Measurements from ENCODE around the gene PAM16.
A peak's percentile ranks its signal among the peaks of the same experiment; 100 is the strongest.

DNA sequence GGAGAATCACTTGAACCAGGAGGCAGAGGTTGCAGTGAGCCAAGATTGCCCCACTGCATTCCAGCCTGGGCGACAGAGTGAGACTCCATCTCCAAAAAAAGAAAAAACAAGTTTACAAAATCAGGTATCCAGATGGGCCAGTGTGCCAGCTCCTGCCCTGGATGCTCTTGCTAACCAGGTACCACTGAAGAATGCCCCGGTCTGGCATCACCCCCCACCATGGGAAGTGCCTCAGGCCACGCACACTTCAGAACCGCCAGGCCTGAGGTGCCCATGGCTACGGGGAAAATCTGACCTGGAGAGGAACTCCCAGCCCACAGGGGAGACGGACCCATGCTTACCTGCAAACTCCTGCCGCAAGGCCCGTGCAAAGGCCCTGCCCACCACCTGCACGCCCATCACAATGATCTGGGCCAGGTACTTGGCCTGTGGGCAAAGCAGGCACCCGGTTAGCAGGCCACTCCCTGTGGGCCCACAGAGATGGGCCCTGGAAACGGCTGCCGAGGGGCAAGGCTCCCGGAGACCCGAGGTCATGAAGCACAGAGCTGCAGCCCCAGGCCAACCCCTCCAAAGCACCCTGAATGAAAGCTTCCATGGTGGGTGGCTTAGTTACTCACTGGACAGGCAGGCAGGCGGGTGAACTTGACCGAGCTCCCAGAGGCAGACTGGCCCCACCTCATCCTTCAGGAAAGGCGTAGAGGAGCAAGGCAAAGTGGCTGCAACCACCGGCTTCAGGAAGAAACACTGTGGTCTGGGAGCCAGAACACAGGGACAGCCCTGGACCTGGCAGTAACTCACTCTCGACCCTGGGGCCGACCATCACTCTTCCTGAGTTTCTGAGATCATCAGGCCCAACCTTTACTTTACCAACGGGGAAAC lies 8.0 kb downstream of the PAM16 start:
- TF ChIP-seq, protein P1, sequence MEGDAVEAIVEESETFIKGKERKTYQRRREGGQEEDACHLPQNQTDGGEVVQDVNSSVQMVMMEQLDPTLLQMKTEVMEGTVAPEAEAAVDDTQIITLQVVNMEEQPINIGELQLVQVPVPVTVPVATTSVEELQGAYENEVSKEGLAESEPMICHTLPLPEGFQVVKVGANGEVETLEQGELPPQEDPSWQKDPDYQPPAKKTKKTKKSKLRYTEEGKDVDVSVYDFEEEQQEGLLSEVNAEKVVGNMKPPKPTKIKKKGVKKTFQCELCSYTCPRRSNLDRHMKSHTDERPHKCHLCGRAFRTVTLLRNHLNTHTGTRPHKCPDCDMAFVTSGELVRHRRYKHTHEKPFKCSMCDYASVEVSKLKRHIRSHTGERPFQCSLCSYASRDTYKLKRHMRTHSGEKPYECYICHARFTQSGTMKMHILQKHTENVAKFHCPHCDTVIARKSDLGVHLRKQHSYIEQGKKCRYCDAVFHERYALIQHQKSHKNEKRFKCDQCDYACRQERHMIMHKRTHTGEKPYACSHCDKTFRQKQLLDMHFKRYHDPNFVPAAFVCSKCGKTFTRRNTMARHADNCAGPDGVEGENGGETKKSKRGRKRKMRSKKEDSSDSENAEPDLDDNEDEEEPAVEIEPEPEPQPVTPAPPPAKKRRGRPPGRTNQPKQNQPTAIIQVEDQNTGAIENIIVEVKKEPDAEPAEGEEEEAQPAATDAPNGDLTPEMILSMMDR (IDR thresholded peaks at IDR 0.05 in 8 of 11, conservative IDR thresholded peaks at IDR 0.05 in 3 of 11) = no peak
- TF ChIP-seq POLR2A (IDR thresholded peaks at IDR 0.05) (no peak), POLR2AphosphoS5 (IDR thresholded peaks at IDR 0.05) (peak in 1 of 3 donors; percentile 34)
